Measurements from ENCODE around the gene SH3BP2.

SH3BP2 gene

GRCh38 chr4:2819244-2820215 lies 26.6 kb downstream of the SH3BP2 start:
- DNase-seq (ENCODE audit: low spot score): no peak

GRCh38 chr4:2820216-2820982 lies 27.5 kb downstream of the SH3BP2 start:
- no peak for DNase-seq (ENCODE audit: low spot score)

GRCh38 chr4:2822461-2823300 lies 29.8 kb downstream of the SH3BP2 start:
- DNase-seq (ENCODE audit: low spot score): no peak

- no peak for DNase-seq (ENCODE audit: low spot score)
Measured at GRCh38 chr4:2823301-2823670, 30.4 kb downstream of the SH3BP2 start.

GRCh38 chr4:2823671-2824328 lies 30.9 kb downstream of the SH3BP2 start:
- DNase-seq (ENCODE audit: low spot score): no peak

- no peak for DNase-seq (ENCODE audit: low spot score)
Measured at GRCh38 chr4:2824329-2824835, 31.5 kb downstream of the SH3BP2 start.

GRCh38 chr4:2824836-2825381 lies 32.0 kb downstream of the SH3BP2 start:
- no peak for DNase-seq (ENCODE audit: low spot score)

GRCh38 chr4:2825740-2826139 lies 32.9 kb downstream of the SH3BP2 start:
- DNase-seq (ENCODE audit: low spot score): no peak

- no peak for DNase-seq (ENCODE audit: low spot score)
Measured at GRCh38 chr4:2827071-2827873, 34.4 kb downstream of the SH3BP2 start.

GRCh38 chr4:2827874-2828751 lies 35.2 kb downstream of the SH3BP2 start:
- DNase-seq (ENCODE audit: low spot score): no peak

- DNase-seq (ENCODE audit: low spot score): no peak
Measured at GRCh38 chr4:2828758-2829181, 35.9 kb downstream of the SH3BP2 start.

GRCh38 chr4:2829321-2829932 lies 36.5 kb downstream of the SH3BP2 start:
- no peak for DNase-seq (ENCODE audit: low spot score)

GRCh38 chr4:2829933-2830451 lies 37.1 kb downstream of the SH3BP2 start:
- DNase-seq (ENCODE audit: low spot score): no peak

- no peak for DNase-seq (ENCODE audit: low spot score)
Measured at GRCh38 chr4:2830632-2831610, 38.0 kb downstream of the SH3BP2 start.

- no peak for DNase-seq (ENCODE audit: low spot score)
Measured at GRCh38 chr4:2831611-2832308, 38.9 kb downstream of the SH3BP2 start.

- DNase-seq (ENCODE audit: low spot score): no peak
Measured at GRCh38 chr4:2832309-2832980, 39.6 kb downstream of the SH3BP2 start.
